ENCODE measurements around the gene GNLY.

The GNLY gene

DNA sequence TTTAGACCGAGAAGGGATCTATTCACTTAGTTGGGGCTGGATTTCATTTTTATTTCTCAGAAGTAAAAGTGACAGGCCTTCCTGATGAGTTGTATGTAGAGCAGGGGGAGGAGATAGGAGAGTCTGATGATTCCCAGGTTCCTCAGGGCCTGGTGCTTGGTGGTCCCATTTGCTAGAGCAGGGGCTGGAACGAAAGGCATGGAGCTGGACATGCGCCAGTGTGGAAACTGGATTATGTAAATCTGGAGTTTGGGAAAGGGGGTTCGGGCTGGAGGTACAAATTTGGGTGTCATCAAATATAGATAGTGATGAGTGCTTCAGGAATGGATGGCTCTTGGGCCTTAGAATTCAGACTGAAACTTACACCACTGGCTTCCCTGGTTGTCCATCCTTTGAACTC, 27.5 kb downstream of the GNLY start:
- no peaks in the 10 kb centered on the region for H4K20me1 ChIP-seq (ENCODE audit: low read depth, low read length)
- H3K4me3 ChIP-seq (ENCODE audit: insufficient read depth, low read length, poor library complexity, severe bottlenecking), result no peak overlapping the region
- H2AFZ ChIP-seq (ENCODE audit: low read depth, low read length, severe bottlenecking), result no peak overlapping the region
- no peak overlapping the region for H3K9ac ChIP-seq (ENCODE audit: low read length)
- H3K4me2 ChIP-seq (ENCODE audit: low read depth, low read length, poor library complexity, severe bottlenecking), result no peak overlapping the region
- H3K79me2 ChIP-seq (ENCODE audit: insufficient read depth, low read length), result no peaks in the 10 kb centered on the region
- no peaks in the 10 kb centered on the region for H3K36me3 ChIP-seq (ENCODE audit: low read length)
- H3K27ac ChIP-seq (ENCODE audit: low read depth, low read length), result no peak overlapping the region
- no peaks in the 10 kb centered on the region for H3F3A ChIP-seq (ENCODE audit: insufficient read depth)
- no peaks in the 10 kb centered on the region for H3K9me3 ChIP-seq (ENCODE audit: insufficient read depth, low read length)
- no peaks in the 10 kb centered on the region for H3K27me3 ChIP-seq (ENCODE audit: low read length)
- H3K9me2 ChIP-seq (replicated peaks; ENCODE audit: insufficient read depth, low read length), result no peaks in the 10 kb centered on the region
- TF ChIP-seq EZH2phosphoT487 (conservative IDR thresholded peaks at IDR 0.05; ENCODE audit: low read length), result no peak
- TF ChIP-seq, protein P1, sequence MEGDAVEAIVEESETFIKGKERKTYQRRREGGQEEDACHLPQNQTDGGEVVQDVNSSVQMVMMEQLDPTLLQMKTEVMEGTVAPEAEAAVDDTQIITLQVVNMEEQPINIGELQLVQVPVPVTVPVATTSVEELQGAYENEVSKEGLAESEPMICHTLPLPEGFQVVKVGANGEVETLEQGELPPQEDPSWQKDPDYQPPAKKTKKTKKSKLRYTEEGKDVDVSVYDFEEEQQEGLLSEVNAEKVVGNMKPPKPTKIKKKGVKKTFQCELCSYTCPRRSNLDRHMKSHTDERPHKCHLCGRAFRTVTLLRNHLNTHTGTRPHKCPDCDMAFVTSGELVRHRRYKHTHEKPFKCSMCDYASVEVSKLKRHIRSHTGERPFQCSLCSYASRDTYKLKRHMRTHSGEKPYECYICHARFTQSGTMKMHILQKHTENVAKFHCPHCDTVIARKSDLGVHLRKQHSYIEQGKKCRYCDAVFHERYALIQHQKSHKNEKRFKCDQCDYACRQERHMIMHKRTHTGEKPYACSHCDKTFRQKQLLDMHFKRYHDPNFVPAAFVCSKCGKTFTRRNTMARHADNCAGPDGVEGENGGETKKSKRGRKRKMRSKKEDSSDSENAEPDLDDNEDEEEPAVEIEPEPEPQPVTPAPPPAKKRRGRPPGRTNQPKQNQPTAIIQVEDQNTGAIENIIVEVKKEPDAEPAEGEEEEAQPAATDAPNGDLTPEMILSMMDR (IDR thresholded peaks at IDR 0.05; ENCODE audit: insufficient read depth, low read length, poor library complexity, severe bottlenecking), result no peak

DNA sequence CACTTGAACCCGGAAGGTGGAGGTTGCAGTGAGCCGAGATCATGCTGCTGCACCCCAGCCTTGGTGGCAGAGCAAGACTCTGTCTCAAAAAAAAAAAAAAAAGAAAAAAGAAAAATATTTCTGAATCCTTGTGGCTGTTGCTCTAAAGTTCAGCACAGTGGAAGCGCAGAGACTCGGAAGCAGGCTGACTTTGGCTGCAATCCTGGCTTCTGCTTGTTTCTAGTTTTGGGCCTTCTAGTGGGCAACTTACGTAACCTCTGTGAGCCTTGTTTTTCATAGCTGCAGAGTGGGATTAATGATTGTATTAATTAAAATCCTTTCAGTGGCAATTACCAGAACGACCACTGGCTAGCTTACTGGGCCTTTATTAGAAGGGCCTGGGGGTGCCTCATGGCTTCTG, 28.4 kb downstream of the GNLY start:
- Histone ChIP-seq H3K9ac (ENCODE audit: low read length) (no peak overlapping the region), H3K9me2 (replicated peaks; ENCODE audit: insufficient read depth, low read length) (no peaks in the 10 kb centered on the region), H3K27ac (ENCODE audit: low read depth, low read length) (no peak overlapping the region), H3K4me3 (ENCODE audit: insufficient read depth, low read length, poor library complexity, severe bottlenecking) (no peak overlapping the region), H3K4me2 (ENCODE audit: low read depth, low read length, poor library complexity, severe bottlenecking) (no peak overlapping the region), H3K9me3 (ENCODE audit: insufficient read depth, low read length) (no peaks in the 10 kb centered on the region), H2AFZ (ENCODE audit: low read depth, low read length, severe bottlenecking) (no peak overlapping the region), H3K27me3 (ENCODE audit: low read length) (no peaks in the 10 kb centered on the region), H3F3A (ENCODE audit: insufficient read depth) (no peaks in the 10 kb centered on the region), H3K36me3 (ENCODE audit: low read length) (no peaks in the 10 kb centered on the region), H4K20me1 (ENCODE audit: low read depth, low read length) (no peaks in the 10 kb centered on the region), H3K79me2 (ENCODE audit: insufficient read depth, low read length) (no peaks in the 10 kb centered on the region)
- TF ChIP-seq EZH2phosphoT487 (conservative IDR thresholded peaks at IDR 0.05; ENCODE audit: low read length), result no peak
- TF ChIP-seq, protein P1 (IDR thresholded peaks at IDR 0.05; ENCODE audit: insufficient read depth, low read length, poor library complexity, severe bottlenecking), result no peak

DNA sequence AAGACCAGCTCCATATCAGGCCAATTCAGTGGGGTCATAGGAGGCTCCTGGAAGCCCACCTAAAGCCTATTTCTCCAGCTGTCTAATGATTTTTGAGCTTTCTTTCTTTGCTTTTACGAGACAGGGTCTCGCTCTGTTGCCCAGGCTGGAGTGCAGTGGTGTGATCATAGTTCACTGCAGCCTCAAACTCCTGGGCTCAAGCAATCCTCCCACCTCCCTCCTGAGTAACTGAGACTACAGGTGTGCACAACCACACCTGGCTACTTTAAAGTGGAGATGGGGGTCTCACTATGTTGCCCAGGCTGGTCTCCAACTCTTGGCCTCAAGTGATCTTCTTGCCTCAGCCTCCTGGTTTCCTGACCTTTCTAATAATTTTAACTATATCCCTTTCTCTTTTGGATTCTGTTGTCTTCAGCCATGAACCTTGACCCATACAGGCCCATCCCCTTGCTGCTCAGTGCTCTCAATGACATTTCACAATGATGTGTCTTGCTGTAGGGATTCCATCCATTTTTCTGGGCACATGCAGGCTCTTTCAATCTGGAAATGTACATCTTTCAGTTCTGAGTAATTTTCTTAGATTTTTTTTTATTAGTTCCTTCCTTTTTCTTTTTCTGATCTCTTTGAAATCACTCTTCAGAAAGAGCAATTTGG, 29.7 kb downstream of the GNLY start:
- H3K9me2 ChIP-seq (replicated peaks; ENCODE audit: insufficient read depth, low read length), result no peaks in the 10 kb centered on the region
- H3K79me2 ChIP-seq (ENCODE audit: insufficient read depth, low read length), result no peaks in the 10 kb centered on the region
- H2AFZ ChIP-seq (ENCODE audit: low read depth, low read length, severe bottlenecking), result no peak overlapping the region
- no peak overlapping the region for H3K27ac ChIP-seq (ENCODE audit: low read depth, low read length)
- no peak overlapping the region for H3K4me3 ChIP-seq (ENCODE audit: insufficient read depth, low read length, poor library complexity, severe bottlenecking)
- no peaks in the 10 kb centered on the region for H3F3A ChIP-seq (ENCODE audit: insufficient read depth)
- no peaks in the 10 kb centered on the region for H3K9me3 ChIP-seq (ENCODE audit: insufficient read depth, low read length)
- H3K36me3 ChIP-seq (ENCODE audit: low read length), result no peaks in the 10 kb centered on the region
- H3K27me3 ChIP-seq (ENCODE audit: low read length), result no peaks in the 10 kb centered on the region
- no peak overlapping the region for H3K4me2 ChIP-seq (ENCODE audit: low read depth, low read length, poor library complexity, severe bottlenecking)
- H4K20me1 ChIP-seq (ENCODE audit: low read depth, low read length), result no peaks in the 10 kb centered on the region
- TF ChIP-seq, protein P1 (IDR thresholded peaks at IDR 0.05; ENCODE audit: insufficient read depth, low read length, poor library complexity, severe bottlenecking), result no peak
- no peak for TF ChIP-seq EZH2phosphoT487 (conservative IDR thresholded peaks at IDR 0.05; ENCODE audit: low read length)
- H3K9ac ChIP-seq (ENCODE audit: low read length), result no peak overlapping the region
